H1 (cell line): ENCODE measurements around the gene CELSR1. TPM values are rescaled to one million over a fixed set of nuclear protein-coding genes. Genes with fewer than 3 reads are reported as not detected.

Experiments
- CTCF ChIA-PET: fragments of 300-600 bp; sonication (Branson Sonifier 250); formaldehyde crosslinking; loops from one replicate; lab custom pipeline; 2021; ENCODE audit not compliant: partially characterized antibody; lab: Charles Lee
- POLR2A ChIA-PET: fragments of 300-600 bp; sonication (Branson Sonifier 250); formaldehyde crosslinking; loops from one replicate; lab custom pipeline; 2021; ENCODE audit warnings: inconsistent platforms; ENCODE audit not compliant: partially characterized antibody; lab: Charles Lee
- DNase-seq, 2 experiments: peaks; one replicate each; pipeline versions ENCODE4 v3.0.0 to v3.0.0-alpha.2; 2010 to 2022; ENCODE audit warnings: low spot score in 2 of 2, low read depth in 1 of 2, mixed read lengths in 1 of 2
- FAIRE-seq: peaks from 2 replicates; lab custom pipeline; 2011; peaks lifted over from hg19 to GRCh38; lab: Jason Lieb, UNC
- H2AFZ ChIP-seq: 2 replicates; pipeline ENCODE4 v1.8.1; 2012; ENCODE audit warnings: low read length, inconsistent platforms
- H2AK5ac ChIP-seq: 2 replicates; pipeline ENCODE4 v1.6.1; 2013; ENCODE audit warnings: low read depth, low read length
- H2BK120ac ChIP-seq: replicated peaks from 2 replicates; pipeline ENCODE3; 2013; ENCODE audit warnings: low read depth, low read length, inconsistent platforms
- H2BK12ac ChIP-seq: 2 replicates; pipeline ENCODE4 v1.6.1; 2013; ENCODE audit warnings: low read depth, low read length
- H2BK15ac ChIP-seq: 2 replicates; pipeline ENCODE4 v1.6.1; 2013; ENCODE audit warnings: low read length
- H2BK20ac ChIP-seq: 2 replicates; pipeline ENCODE4 v1.6.1; 2013; ENCODE audit warnings: low read length
- H2BK5ac ChIP-seq: 2 replicates; pipeline ENCODE4 v1.6.1; 2013; ENCODE audit warnings: low read depth, low read length
- H3K14ac ChIP-seq: 2 replicates; pipeline ENCODE4 v1.6.1; 2013; ENCODE audit warnings: inconsistent platforms; ENCODE audit not compliant: insufficient read length
- H3K18ac ChIP-seq: 2 replicates; pipeline ENCODE4 v1.6.1; 2013; ENCODE audit warnings: low read length; ENCODE audit errors: extremely low read depth
- H3K23ac ChIP-seq: 2 replicates; pipeline ENCODE4 v1.6.1; 2013; ENCODE audit warnings: inconsistent platforms; ENCODE audit not compliant: insufficient read length
- H3K23me2 ChIP-seq: 2 replicates; pipeline ENCODE4 v1.6.1; 2013; ENCODE audit warnings: low read depth, low read length
- H3K27ac ChIP-seq: 2 replicates; pipeline ENCODE4 v1.6.1; 2011; ENCODE audit warnings: low read depth, low read length, inconsistent platforms
- H3K27me3 ChIP-seq, 4 experiments: replicated peaks in 1 of 4; 1 replicate in 1 of 4; 2 replicates in 3 of 4; pipeline versions ENCODE4 v1.6.1 to v1.8.1; 2011 to 2013; ENCODE audit warnings: low read length in 3 of 4, mild to moderate bottlenecking in 3 of 4, inconsistent platforms in 2 of 4, mixed read lengths in 2 of 4, moderate library complexity in 1 of 4; ENCODE audit not compliant: control insufficient read depth in 3 of 4, insufficient read depth in 3 of 4; ENCODE audit errors: extremely low read depth in 1 of 4
- H3K36me3 ChIP-seq, 4 experiments: 2 replicates each; pipeline versions ENCODE4 v1.6.1 to v1.8.1; 2011 to 2013; ENCODE audit warnings: mild to moderate bottlenecking in 4 of 4, low read length in 3 of 4, moderate library complexity in 2 of 4, control low read depth in 1 of 4, inconsistent platforms in 1 of 4; ENCODE audit not compliant: insufficient read depth in 4 of 4, control insufficient read depth in 2 of 4
- H3K4ac ChIP-seq: replicated peaks from 2 replicates; pipeline ENCODE3; 2013; ENCODE audit warnings: low read length, low read depth, mixed read lengths, inconsistent platforms; ENCODE audit not compliant: insufficient read length
- H3K4me1 ChIP-seq, 4 experiments: replicated peaks in 1 of 4; 1 replicate in 1 of 4; 2 replicates in 3 of 4; pipeline versions ENCODE4 v1.6.1 to v1.8.1; 2011 to 2013; ENCODE audit warnings: low read length in 3 of 4, inconsistent platforms in 2 of 4, mixed read lengths in 1 of 4; ENCODE audit not compliant: insufficient read depth in 4 of 4, control insufficient read depth in 3 of 4
- H3K4me2 ChIP-seq, 2 experiments: 2 replicates each; pipeline versions ENCODE4 v1.6.1 to v1.8.1; 2011 to 2013; ENCODE audit warnings: low read depth in 2 of 2, low read length in 2 of 2, control low read depth in 1 of 2, inconsistent platforms in 1 of 2, mild to moderate bottlenecking in 1 of 2; ENCODE audit not compliant: insufficient read depth in 1 of 2
- H3K4me3 ChIP-seq, 4 experiments: fragments of 200-600, 300-600 bp in 1 of 4; sonication (generic), shearing (Covaris generic), sonication (Bioruptor Twin) in 1 of 4; 2 replicates each; pipeline versions ENCODE4 v1.5.1 to v1.8.1; 2011 to 2016; ENCODE audit warnings: low read length in 4 of 4, low read depth in 3 of 4, control low read depth in 2 of 4, inconsistent platforms in 2 of 4, mild to moderate bottlenecking in 2 of 4, mixed read lengths in 1 of 4, moderate library complexity in 1 of 4; ENCODE audit not compliant: insufficient read depth in 2 of 4; ENCODE audit errors: extremely low read depth in 1 of 4
- H3K56ac ChIP-seq: replicated peaks from 2 replicates; pipeline ENCODE3; 2013; ENCODE audit warnings: low read depth, mild to moderate bottlenecking, mixed read lengths, low read length, inconsistent platforms; ENCODE audit not compliant: insufficient read length
- H3K79me1 ChIP-seq: 2 replicates; pipeline ENCODE4 v1.6.1; 2013; ENCODE audit warnings: low read depth, low read length, control low read depth
- H3K79me2 ChIP-seq, 2 experiments: 2 replicates each; pipeline versions ENCODE4 v1.6.1 to v1.8.1; 2012 to 2013; ENCODE audit warnings: low read length in 2 of 2, mild to moderate bottlenecking in 2 of 2, inconsistent platforms in 1 of 2; ENCODE audit not compliant: insufficient read depth in 2 of 2, control insufficient read depth in 1 of 2
- H3K9ac ChIP-seq, 4 experiments: replicated peaks in 1 of 4; 1 replicate in 1 of 4; 2 replicates in 3 of 4; pipeline versions ENCODE4 v1.6.1 to v1.8.1; 2011 to 2013; ENCODE audit warnings: low read depth in 3 of 4, low read length in 3 of 4, control low read depth in 2 of 4, mild to moderate bottlenecking in 2 of 4, moderate library complexity in 2 of 4, inconsistent platforms in 1 of 4; ENCODE audit errors: extremely low read depth in 1 of 4
- H3K9me3 ChIP-seq, 2 experiments: 2 replicates each; pipeline versions ENCODE4 v1.6.1 to v1.8.1; 2012 to 2013; ENCODE audit warnings: mild to moderate bottlenecking in 2 of 2, moderate library complexity in 2 of 2, control low read depth in 1 of 2, inconsistent platforms in 1 of 2, low read depth in 1 of 2, low read length in 1 of 2, mixed read lengths in 1 of 2; ENCODE audit not compliant: insufficient read depth in 2 of 2
- H4K20me1 ChIP-seq, 2 experiments: replicated peaks in 1 of 2; 2 replicates each; pipeline versions ENCODE3 to v1.8.1; 2011 to 2013; ENCODE audit warnings: inconsistent platforms in 2 of 2, low read length in 2 of 2, mild to moderate bottlenecking in 1 of 2; ENCODE audit not compliant: insufficient read depth in 2 of 2, control insufficient read depth in 1 of 2
- H4K5ac ChIP-seq: 2 replicates; pipeline ENCODE4 v1.6.1; 2013; ENCODE audit warnings: low read length, low read depth, mixed read lengths, inconsistent platforms; ENCODE audit not compliant: insufficient read length
- H4K8ac ChIP-seq: 2 replicates; pipeline ENCODE4 v1.8.0; 2013; ENCODE audit warnings: mild to moderate bottlenecking, moderate library complexity, low read length, inconsistent platforms; ENCODE audit not compliant: insufficient read depth; ENCODE audit errors: extremely low read depth
- H4K91ac ChIP-seq: replicated peaks from 2 replicates; pipeline ENCODE3; 2013; ENCODE audit warnings: low read length, mixed read lengths, inconsistent platforms; ENCODE audit not compliant: insufficient read length
- CEBPB ChIP-seq: IDR thresholded peaks from 2 replicates; pipeline ENCODE4 v1.6.1; 2012; ENCODE audit warnings: low read depth, low read length
- FOSL1 ChIP-seq: IDR thresholded peaks from 2 replicates; pipeline ENCODE4 v1.6.1; 2011; ENCODE audit warnings: mild to moderate bottlenecking, low read depth, low read length, moderate library complexity; ENCODE audit not compliant: insufficient read depth
- GTF2F1 ChIP-seq: IDR thresholded peaks from 2 replicates; pipeline ENCODE4 v1.6.1; 2012; ENCODE audit warnings: low read depth, low read length, improper control_type of control experiment, borderline replicate concordance
- PHF8 ChIP-seq: fragments of 200-600 bp; sonication (generic); conservative IDR thresholded peaks from 2 replicates; pipeline ENCODE4 v1.7.1; 2012; ENCODE audit warnings: low read depth, mild to moderate bottlenecking, inconsistent platforms, low read length, moderate library complexity
- POLR2A ChIP-seq, 2 experiments: IDR thresholded peaks; 1 replicate in 1 of 2; 2 replicates in 1 of 2; pipeline ENCODE4 v1.6.1; 2011; ENCODE audit warnings: low read depth in 2 of 2, low read length in 2 of 2, mild to moderate bottlenecking in 2 of 2; ENCODE audit errors: control extremely low read depth in 1 of 2
- RXRA ChIP-seq: IDR thresholded peaks from 2 replicates; pipeline ENCODE4 v1.6.1; 2011; ENCODE audit warnings: low read depth, mild to moderate bottlenecking, low read length, moderate library complexity; ENCODE audit not compliant: insufficient read depth
- TAF7 ChIP-seq: optimal IDR thresholded peaks from 2 replicates; pipeline ENCODE3; 2011; ENCODE audit warnings: low read depth, mild to moderate bottlenecking, inconsistent platforms, low read length, moderate library complexity, borderline replicate concordance
- WGBS, 2 experiments: shearing (Covaris generic) in 1 of 2; methylation state at CpG; one replicate each; pipeline versions ENCODE4 v1.1.6 to v1.1.7; 2013 to 2015; ENCODE audit warnings: low lambda C conversion rate in 2 of 2, mixed read lengths in 2 of 2, inconsistent platforms in 1 of 2, low coverage in 1 of 2, missing lambda C conversion rate in 1 of 2; ENCODE audit not compliant: insufficient replicate concordance in 2 of 2, insufficient coverage in 1 of 2, insufficient read length in 1 of 2; ENCODE audit errors: extremely low coverage in 1 of 2, missing lambda C conversion rate in 1 of 2; 5-methylcytosine and 5-hydroxymethylcytosine counted together
- polyA plus RNA-seq, 7 experiments: library from polyadenylated mRNA; depleted of rRNA in 3 of 7; stranded (reverse) in 5 of 7; unstranded in 2 of 7; fragments of >200 nt in 5 of 7; fragments of 200-250 nt in 2 of 7; gene quantifications; 1 replicate in 5 of 7; 2 replicates in 1 of 7; 4 replicates in 1 of 7; pipeline versions ENCODE4 v1.2.1 to v1.2.3, GENCODE V29; 2011 to 2013; ENCODE audit warnings: missing spikeins in 2 of 7, mixed read lengths in 2 of 7
- total RNA-seq: library from RNA; stranded (reverse); fragmentation: NEBNext Ultra II Directional; extraction: Animal tissue kit (Norgen Biotek cat#: 25700); gene quantifications from 2 replicates; pipeline ENCODE4 v1.2.1, GENCODE V29; 2021

CELSR1 gene
- total and polyA plus RNA-seq, 2 of the 8 experiments (the other 6 are each of a cell fraction or from before 2014, with no cell fraction given) = 9.0 to 12.4 TPM

GRCh38 chr22:46519377-46519776, 18.0 kb downstream of the CELSR1 start:
- no peak overlapping the region for H3K56ac ChIP-seq
- H3K4ac ChIP-seq = no peak overlapping the region
- no peaks in the 10 kb centered on the region; a peak in 1 of 4 replicates for H3K79me2 ChIP-seq
- H2BK12ac ChIP-seq = no peak overlapping the region
- H3K14ac ChIP-seq = no peak overlapping the region
- H2AFZ ChIP-seq = no peak overlapping the region
- H3K9me3 ChIP-seq = no peaks in the 10 kb centered on the region
- H2BK5ac ChIP-seq = no peak overlapping the region
- 92% methylated on average over 9 of the region's 9 CpGs; no CpG with 5 or more reads in 1 of the 2 experiments for WGBS, 2 experiments
- H3K23me2 ChIP-seq = no peaks in the 10 kb centered on the region
- H3K18ac ChIP-seq = no peak overlapping the region
- no peak overlapping the region for H3K27ac ChIP-seq
- no peak overlapping the region for H4K5ac ChIP-seq
- H4K8ac ChIP-seq = no peak overlapping the region
- FAIRE-seq (no peak), DNase-seq (no peak)
- ChIA-PET CTCF (interaction anchor here (1.1 to 2.0 kb wide), 2 partner anchors 22 to 44 kb away, joined by 3 to 4 read pairs; no protein-coding TSS in a partner anchor), POLR2A (no interaction called here)
- no peak overlapping the region for H3K4me3 ChIP-seq
- no peaks in the 10 kb centered on the region for H3K27me3 ChIP-seq
- peaks cover 3% of the 10 kb centered on the region; the same call in 1 of the 2 replicates for H3K79me1 ChIP-seq
- H4K91ac ChIP-seq = no peak overlapping the region
- no peak overlapping the region for H3K4me2 ChIP-seq
- peaks cover 0 to 18% (median 9%) of the 10 kb centered on the region in 4 experiments; a peak in 5 of 7 replicates for H3K4me1 ChIP-seq
- peaks cover 2 to 13% of the 10 kb centered on the region in 2 experiments for H4K20me1 ChIP-seq
- H2BK20ac ChIP-seq = no peak overlapping the region
- no peaks in the 10 kb centered on the region for H3K36me3 ChIP-seq
- no peak overlapping the region for H3K9ac ChIP-seq
- no peak overlapping the region for H2BK15ac ChIP-seq
- no peak overlapping the region for H2AK5ac ChIP-seq
- H3K23ac ChIP-seq = no peak overlapping the region
- no peak overlapping the region for H2BK120ac ChIP-seq
- TF ChIP-seq TAF7 (no peak), RXRA (no peak), POLR2A (IDR thresholded peaks at IDR 0.05; ENCODE audit: control extremely low read depth in 1 of 2, low read depth in 2 of 2, low read length in 2 of 2) (no peak), CEBPB (no peak), PHF8 (no peak), FOSL1 (no peak), GTF2F1 (no peak)
